HepG2 (cell line): ENCODE measurements around the gene ANO2. TPM values are rescaled to one million over a fixed set of nuclear protein-coding genes. Genes with fewer than 3 reads are reported as not detected.

Source experiments
- ATAC-seq: fragments of 200-7000 bp; cut with Tn5 transposase; 3 replicates; pipeline ENCODE4 v1.9.1; 2020; ENCODE audit warnings: mild to moderate bottlenecking, moderate library complexity
- BruUV-seq: library from RNA; stranded (reverse); fragments of 400-500 nt; replicated peaks from 2 replicates; lab custom pipeline; 2021; lab: Mats Ljungman, UMichigan
- CTCF ChIA-PET: fragments of 300-600 bp; formaldehyde crosslinking; extraction: SDS; loops from one replicate; lab custom pipeline; 2021; ENCODE audit warnings: low total read pairs, inconsistent platforms, low intra/inter-chr PET ratio; lab: Yijun Ruan, JAX
- POLR2A ChIA-PET: fragments of 350-600 bp; sonication (Branson Sonifier 250); formaldehyde crosslinking; loops from one replicate; lab custom pipeline; 2020; ENCODE audit warnings: antibody characterized with exemption, inconsistent platforms; lab: Yijun Ruan, JAX
- DNase-seq: peaks from one replicate; pipeline ENCODE4 v3.0.0-alpha.2; 2015; ENCODE audit warnings: low spot score
- FAIRE-seq: peaks from 3 replicates; lab custom pipeline; 2011; peaks lifted over from hg19 to GRCh38; lab: Jason Lieb, UNC
- H2AFZ ChIP-seq: one replicate; pipeline ENCODE4 v1.6.1; 2011; ENCODE audit warnings: low read length, inconsistent platforms
- H3K27ac ChIP-seq: fragments of 300-600 bp; 3 replicates; pipeline ENCODE4 v1.8.0; 2011; ENCODE audit warnings: mixed run types, mild to moderate bottlenecking, mixed read lengths, low read length, inconsistent platforms; ENCODE audit not compliant: insufficient read depth; ENCODE audit errors: extremely low read length
- H3K27me3 ChIP-seq, 2 experiments: fragments of 200-600 bp in 1 of 2; 2 replicates in 1 of 2; 3 replicates in 1 of 2; pipeline versions ENCODE4 v1.6.0 to v1.8.0; 2011; ENCODE audit warnings: low read length in 2 of 2, mild to moderate bottlenecking in 2 of 2, moderate library complexity in 2 of 2, inconsistent platforms in 1 of 2; ENCODE audit not compliant: insufficient read depth in 2 of 2, control insufficient read depth in 1 of 2
- H3K36me3 ChIP-seq, 2 experiments: fragments of 200-600 bp in 1 of 2; replicated peaks in 1 of 2; 2 replicates in 1 of 2; 3 replicates in 1 of 2; pipeline versions ENCODE4 v1.5.1 to v1.8.0; 2011; ENCODE audit warnings: low read length in 2 of 2, inconsistent platforms in 1 of 2; ENCODE audit not compliant: insufficient read depth in 2 of 2, control insufficient read depth in 1 of 2
- H3K4me1 ChIP-seq: 2 replicates; pipeline ENCODE4 v1.5.1; 2012; ENCODE audit warnings: low read length, inconsistent platforms; ENCODE audit not compliant: insufficient read depth
- H3K4me2 ChIP-seq: 2 replicates; pipeline ENCODE4 v1.6.0; 2011; ENCODE audit warnings: low read depth, low read length, inconsistent platforms
- H3K4me3 ChIP-seq, 3 experiments: fragments of 200-600 bp in 1 of 3; sonication (generic), shearing (Covaris generic) in 1 of 3; replicated peaks in 1 of 3; 2 replicates each; pipeline ENCODE4 v1.5.1; 2011 to 2016; ENCODE audit warnings: low read length in 3 of 3, inconsistent platforms in 2 of 3, low read depth in 2 of 3, mild to moderate bottlenecking in 2 of 3, control low read depth in 1 of 3, mixed read lengths in 1 of 3; ENCODE audit not compliant: insufficient read depth in 1 of 3
- H3K79me2 ChIP-seq: one replicate; pipeline ENCODE4 v1.6.1; 2011; ENCODE audit warnings: low read length, inconsistent platforms; ENCODE audit not compliant: insufficient read depth
- H3K9ac ChIP-seq: 2 replicates; pipeline ENCODE4 v1.6.0; 2011; ENCODE audit warnings: mild to moderate bottlenecking, low read depth, low read length, inconsistent platforms; ENCODE audit not compliant: insufficient read depth
- H3K9me3 ChIP-seq: 2 replicates; pipeline ENCODE4 v1.5.1; 2012; ENCODE audit warnings: mild to moderate bottlenecking, low read length
- H4K20me1 ChIP-seq: 2 replicates; pipeline ENCODE4 v1.6.0; 2011; ENCODE audit warnings: inconsistent platforms, mild to moderate bottlenecking, low read length, moderate library complexity; ENCODE audit not compliant: insufficient read depth
- BHLHE40 ChIP-seq: IDR thresholded peaks from 2 replicates; pipeline ENCODE4 v1.6.1; 2011; ENCODE audit warnings: low read length, improper control_type of control experiment
- FOXP1 ChIP-seq, 2 experiments: fragments of 450-650 bp in 1 of 2; IDR thresholded peaks; 2 replicates each; pipeline ENCODE4 v1.6.1; 2017 to 2018; ENCODE audit warnings: antibody characterized with exemption in 1 of 2
- HES4 ChIP-seq: sonication (generic); formaldehyde crosslinking; IDR thresholded peaks from 2 replicates; pipeline ENCODE4 v1.9.0; 2021; ENCODE audit warnings: mild to moderate bottlenecking, missing genetic modification reagents, borderline replicate concordance
- KDM2A ChIP-seq: sonication (generic); formaldehyde crosslinking; IDR thresholded peaks from 2 replicates; pipeline ENCODE4 v1.4.0; 2020; ENCODE audit warnings: low read depth, missing genetic modification reagents, borderline replicate concordance
- KDM5B ChIP-seq: sonication (generic); formaldehyde crosslinking; IDR thresholded peaks from 2 replicates; pipeline ENCODE4 v1.4.0; 2020; ENCODE audit warnings: missing genetic modification reagents, mild to moderate bottlenecking, borderline replicate concordance
- NFIC ChIP-seq: IDR thresholded peaks from 2 replicates; pipeline ENCODE4 v1.6.1; 2012; ENCODE audit warnings: mild to moderate bottlenecking, low read length, inconsistent platforms
- SAFB2 ChIP-seq: sonication (generic); formaldehyde crosslinking; IDR thresholded peaks from 2 replicates; pipeline ENCODE4 v1.5.1; 2020; ENCODE audit warnings: missing genetic modification reagents, low read depth, mild to moderate bottlenecking, borderline replicate concordance
- SRY ChIP-seq: sonication (generic); formaldehyde crosslinking; IDR thresholded peaks from 2 replicates; pipeline ENCODE4 v1.8.0; 2022; ENCODE audit warnings: mild to moderate bottlenecking, missing genetic modification reagents
- TCF7L2 ChIP-seq: IDR thresholded peaks from 2 replicates; pipeline ENCODE4 v1.6.1; 2011; ENCODE audit warnings: mild to moderate bottlenecking, low read depth, low read length, moderate library complexity
- ZNF354B ChIP-seq: sonication (generic); formaldehyde crosslinking; IDR thresholded peaks from 2 replicates; pipeline ENCODE4 v1.8.0; 2022; ENCODE audit warnings: mild to moderate bottlenecking, missing genetic modification reagents
- ZNF382 ChIP-seq: sonication (generic); formaldehyde crosslinking; IDR thresholded peaks from 2 replicates; pipeline ENCODE4 v1.5.0; 2020; ENCODE audit warnings: missing genetic modification reagents, mild to moderate bottlenecking, borderline replicate concordance
- ZNF558 ChIP-seq: sonication (generic); formaldehyde crosslinking; IDR thresholded peaks from 2 replicates; pipeline ENCODE4 v1.9.0; 2022; ENCODE audit warnings: mild to moderate bottlenecking, missing genetic modification reagents, borderline replicate concordance
- ZNF570 ChIP-seq: sonication (generic); formaldehyde crosslinking; IDR thresholded peaks from 2 replicates; pipeline ENCODE4 v1.4.0; 2020; ENCODE audit warnings: mild to moderate bottlenecking, missing genetic modification reagents, borderline replicate concordance
- ZNF629 ChIP-seq: sonication (generic); formaldehyde crosslinking; conservative IDR thresholded peaks from 2 replicates; pipeline ENCODE4 v1.5.0; 2020; ENCODE audit warnings: missing genetic modification reagents
- ZNF709 ChIP-seq: sonication (generic); formaldehyde crosslinking; IDR thresholded peaks from 2 replicates; pipeline ENCODE4 v1.5.0; 2020; ENCODE audit warnings: mild to moderate bottlenecking, missing genetic modification reagents
- ZNF773 ChIP-seq: sonication (generic); formaldehyde crosslinking; IDR thresholded peaks from 2 replicates; pipeline ENCODE4 v1.4.0; 2020; ENCODE audit warnings: missing genetic modification reagents, borderline replicate concordance
- WGBS: methylation state at CpG from one replicate; pipeline ENCODE4 v1.1.6; 2017; ENCODE audit warnings: low lambda C conversion rate; 5-methylcytosine and 5-hydroxymethylcytosine counted together
- in situ Hi-C: cut with HindIII; loops from 2 replicates; pipeline ENCODE4 v1.10.0; 2017; ENCODE audit warnings: low pct_unique_long_range_greater_than_20kb; ENCODE audit not compliant: extremely low pct_ligation_motif_present
- intact Hi-C: fragments of 100-400 bp; cut with micrococcal nuclease; formaldehyde crosslinking; loops from one replicate; pipeline ENCODE4 v1.10.0; 2022; ENCODE audit not compliant: unreplicated experiment
- polyA plus RNA-seq, 8 experiments: library from polyadenylated mRNA; depleted of rRNA in 3 of 8; stranded (reverse) in 7 of 8; unstranded in 1 of 8; fragments of >200 nt; fragmentation: Illumina TruSeq in 4 of 8; extraction: Trizol in 4 of 8; gene quantifications; 2 replicates each; pipeline versions ENCODE4 v1.2.1 to v1.2.3, GENCODE V29; 2011 to 2016; ENCODE audit warnings: low read depth in 4 of 8, missing spikeins in 1 of 8, mixed read lengths in 1 of 8; ENCODE audit not compliant: insufficient read depth in 1 of 8
- total RNA-seq, 5 experiments: library from RNA; depleted of rRNA; stranded (reverse); fragments of >200 nt; fragmentation: Illumina TruSeq; extraction: Trizol; gene quantifications; 2 replicates each; pipeline ENCODE4 v1.2.3, GENCODE V29; 2016; ENCODE audit warnings: low read depth in 1 of 5
- TF ChIP-seq, protein P1 (sequence below): IDR thresholded peaks from 2 replicates; pipeline ENCODE4 v1.6.1; 2016; ENCODE audit warnings: missing biosample characterization, missing genetic modification reagents, low read depth
- TF ChIP-seq, protein P2 (sequence below): IDR thresholded peaks from 2 replicates; pipeline ENCODE4 v1.6.1; 2016; ENCODE audit warnings: control low read depth
- TF ChIP-seq, protein P3 (sequence below): sonication (generic); formaldehyde crosslinking; IDR thresholded peaks from 2 replicates; pipeline ENCODE4 v1.5.1; 2020; ENCODE audit warnings: mild to moderate bottlenecking, missing genetic modification reagents, moderate library complexity

ANO2 gene
- total and polyA plus RNA-seq, 2 of the 13 experiments (the other 11 are each of a cell fraction or from before 2014, with no cell fraction given) = 0.18 TPM; not detected in 1

DNA sequence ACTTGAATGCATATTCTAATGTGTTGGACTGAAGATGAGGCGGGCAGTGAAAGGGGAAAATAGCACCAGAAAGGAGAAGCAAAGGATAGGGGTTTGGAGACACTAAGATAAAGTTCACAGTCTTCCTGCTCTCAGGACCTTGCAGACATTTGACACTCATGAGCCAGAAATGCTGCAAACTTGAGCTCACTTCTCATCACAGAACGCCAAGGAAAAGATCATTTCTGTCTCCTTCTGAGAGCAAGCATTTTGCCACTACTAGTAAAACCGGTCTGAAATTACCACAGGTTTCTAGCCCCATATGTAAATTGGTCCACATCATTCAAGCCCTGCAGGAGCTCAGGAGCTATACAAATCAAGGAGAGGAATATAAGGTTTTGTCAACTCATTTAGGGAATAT, 44.6 kb upstream of the ANO2 start:
- no peaks in the 10 kb centered on the region for H3K79me2 ChIP-seq
- H3K27me3 ChIP-seq = no peaks in the 10 kb centered on the region
- intact Hi-C loops (loop anchor here (10.0 kb wide), 1 partner anchor 295 kb away; no protein-coding TSS in a partner anchor), in situ Hi-C loops (loop anchor here (5.0 to 10.0 kb wide), 2 partner anchors 48 to 295 kb away; no protein-coding TSS in a partner anchor)
- no peak for FAIRE-seq
- no peaks in the 10 kb centered on the region for H3K9me3 ChIP-seq
- H4K20me1 ChIP-seq = no peaks in the 10 kb centered on the region
- WGBS = 41% methylated on average over 3 of the region's 3 CpGs
- POLR2A ChIA-PET = no interaction called here
- ATAC-seq = no peak
- CTCF ChIA-PET = interaction anchor here (5.6 kb wide), 1 partner anchor 49 kb away, joined by 141 read pairs; no protein-coding TSS in a partner anchor
- H3K4me3 ChIP-seq = no peak overlapping the region
- H3K4me2 ChIP-seq = no peak overlapping the region
- no peak for DNase-seq
- H2AFZ ChIP-seq = no peak overlapping the region
- H3K9ac ChIP-seq = no peak overlapping the region
- BruUV-seq = no TSS peak
- no peak overlapping the region for H3K27ac ChIP-seq
- TF ChIP-seq BHLHE40 = no peak
- TF ChIP-seq ZNF570 = no peak
- TF ChIP-seq, protein P1, sequence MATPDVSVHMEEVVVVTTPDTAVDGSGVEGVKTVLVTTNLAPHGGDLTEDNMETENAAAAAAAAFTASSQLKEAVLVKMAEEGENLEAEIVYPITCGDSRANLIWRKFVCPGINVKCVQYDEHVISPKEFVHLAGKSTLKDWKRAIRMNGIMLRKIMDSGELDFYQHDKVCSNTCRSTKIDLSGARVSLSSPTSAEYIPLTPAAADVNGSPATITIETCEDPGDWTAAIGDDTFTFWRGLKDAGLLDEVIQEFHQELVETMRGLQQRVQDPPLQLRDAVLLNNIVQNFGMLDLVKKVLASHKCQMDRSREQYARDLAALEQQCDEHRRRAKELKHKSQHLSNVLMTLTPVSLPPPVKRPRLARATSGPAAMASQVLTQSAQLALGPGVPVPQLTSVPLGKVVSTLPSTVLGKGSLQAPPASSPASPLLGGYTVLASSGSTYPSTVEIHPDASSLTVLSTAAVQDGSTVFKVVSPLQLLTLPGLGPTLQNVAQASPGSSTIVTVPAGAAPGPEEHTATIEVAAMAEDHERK (CRISPR knock-in tag) = no peak
- no peak for TF ChIP-seq ZNF709
- no peak for TF ChIP-seq ZNF382 (CRISPR knock-in tag)
- no peak for TF ChIP-seq NFIC
- TF ChIP-seq, protein P2, sequence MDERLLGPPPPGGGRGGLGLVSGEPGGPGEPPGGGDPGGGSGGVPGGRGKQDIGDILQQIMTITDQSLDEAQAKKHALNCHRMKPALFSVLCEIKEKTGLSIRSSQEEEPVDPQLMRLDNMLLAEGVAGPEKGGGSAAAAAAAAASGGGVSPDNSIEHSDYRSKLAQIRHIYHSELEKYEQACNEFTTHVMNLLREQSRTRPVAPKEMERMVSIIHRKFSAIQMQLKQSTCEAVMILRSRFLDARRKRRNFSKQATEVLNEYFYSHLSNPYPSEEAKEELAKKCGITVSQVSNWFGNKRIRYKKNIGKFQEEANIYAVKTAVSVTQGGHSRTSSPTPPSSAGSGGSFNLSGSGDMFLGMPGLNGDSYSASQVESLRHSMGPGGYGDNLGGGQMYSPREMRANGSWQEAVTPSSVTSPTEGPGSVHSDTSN (CRISPR knock-in tag) = no peak
- no peak for TF ChIP-seq ZNF629 (CRISPR knock-in tag)
- no peak for TF ChIP-seq TCF7L2
- TF ChIP-seq SAFB2 (CRISPR knock-in tag) = no peak
- TF ChIP-seq SRY = no peak
- no peak for TF ChIP-seq KDM2A (CRISPR knock-in tag)
- no peak for TF ChIP-seq ZNF354B (CRISPR knock-in tag)
- TF ChIP-seq, protein P3, sequence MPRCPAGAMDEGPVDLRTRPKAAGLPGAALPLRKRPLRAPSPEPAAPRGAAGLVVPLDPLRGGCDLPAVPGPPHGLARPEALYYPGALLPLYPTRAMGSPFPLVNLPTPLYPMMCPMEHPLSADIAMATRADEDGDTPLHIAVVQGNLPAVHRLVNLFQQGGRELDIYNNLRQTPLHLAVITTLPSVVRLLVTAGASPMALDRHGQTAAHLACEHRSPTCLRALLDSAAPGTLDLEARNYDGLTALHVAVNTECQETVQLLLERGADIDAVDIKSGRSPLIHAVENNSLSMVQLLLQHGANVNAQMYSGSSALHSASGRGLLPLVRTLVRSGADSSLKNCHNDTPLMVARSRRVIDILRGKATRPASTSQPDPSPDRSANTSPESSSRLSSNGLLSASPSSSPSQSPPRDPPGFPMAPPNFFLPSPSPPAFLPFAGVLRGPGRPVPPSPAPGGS (CRISPR knock-in tag) = no peak
- TF ChIP-seq ZNF773 = no peak
- no peak for TF ChIP-seq HES4 (CRISPR knock-in tag)
- TF ChIP-seq FOXP1 (IDR thresholded peaks at IDR 0.05) = no peak
- TF ChIP-seq FOXP1 (CRISPR knock-in tag; IDR thresholded peaks at IDR 0.05) = no peak
- no peak for TF ChIP-seq KDM5B (CRISPR knock-in tag)
- no peak for TF ChIP-seq ZNF558 (CRISPR knock-in tag)
- H3K4me1 ChIP-seq = peaks cover 13% of the 10 kb centered on the region
- no peaks in the 10 kb centered on the region for H3K36me3 ChIP-seq
